IPS-15b (cell line): ENCODE results near the gene ZFAND3.

Experiments
- H3K27me3 ChIP-seq: one replicate; pipeline ENCODE4 v1.6.1; 2013; ENCODE audit warnings: low read length; ENCODE audit not compliant: control insufficient read depth, insufficient read depth
- H3K36me3 ChIP-seq: one replicate; pipeline ENCODE4 v1.6.1; 2013; ENCODE audit warnings: low read length; ENCODE audit not compliant: control insufficient read depth, insufficient read depth
- H3K4me1 ChIP-seq: one replicate; pipeline ENCODE4 v1.6.1; 2013; ENCODE audit warnings: mild to moderate bottlenecking, low read length; ENCODE audit not compliant: control insufficient read depth, insufficient read depth
- H3K4me3 ChIP-seq: one replicate; pipeline ENCODE4 v1.5.1; 2013; ENCODE audit warnings: low read depth, low read length
- H3K9ac ChIP-seq: one replicate; pipeline ENCODE4 v1.6.1; 2013; ENCODE audit warnings: low read depth, mild to moderate bottlenecking, low read length
- H3K9me3 ChIP-seq: one replicate; pipeline ENCODE4 v1.6.1; 2013; ENCODE audit warnings: mild to moderate bottlenecking, low read length; ENCODE audit not compliant: control insufficient read depth, insufficient read depth

Gene ZFAND3

DNA sequence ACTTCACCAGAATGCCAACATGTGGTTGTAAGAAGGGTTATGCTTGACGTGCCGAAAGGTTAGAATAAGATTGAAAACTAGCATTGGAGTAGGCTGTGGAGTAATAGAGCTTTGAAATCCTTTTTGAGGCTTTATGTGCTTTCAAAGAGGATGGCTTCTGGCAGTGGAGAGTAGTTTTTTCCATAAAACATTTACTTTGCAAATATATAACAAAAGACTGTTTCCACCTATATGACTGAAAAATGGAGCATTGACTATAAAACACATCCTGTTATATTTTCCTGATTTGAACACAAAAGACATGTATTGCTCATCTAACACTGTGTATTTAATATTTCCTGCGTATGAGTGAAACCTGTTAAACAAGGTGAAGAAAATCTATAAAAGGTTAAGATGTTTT, 38.8 kb downstream of the ZFAND3 start:
- H3K9ac ChIP-seq, result no peak overlapping the region
- H3K4me1 ChIP-seq, result peaks cover 5% of the 10 kb centered on the region
- H3K9me3 ChIP-seq, result no peaks in the 10 kb centered on the region
- no peaks in the 10 kb centered on the region for H3K27me3 ChIP-seq
- H3K4me3 ChIP-seq, result no peak overlapping the region
- H3K36me3 ChIP-seq, result no peaks in the 10 kb centered on the region

DNA sequence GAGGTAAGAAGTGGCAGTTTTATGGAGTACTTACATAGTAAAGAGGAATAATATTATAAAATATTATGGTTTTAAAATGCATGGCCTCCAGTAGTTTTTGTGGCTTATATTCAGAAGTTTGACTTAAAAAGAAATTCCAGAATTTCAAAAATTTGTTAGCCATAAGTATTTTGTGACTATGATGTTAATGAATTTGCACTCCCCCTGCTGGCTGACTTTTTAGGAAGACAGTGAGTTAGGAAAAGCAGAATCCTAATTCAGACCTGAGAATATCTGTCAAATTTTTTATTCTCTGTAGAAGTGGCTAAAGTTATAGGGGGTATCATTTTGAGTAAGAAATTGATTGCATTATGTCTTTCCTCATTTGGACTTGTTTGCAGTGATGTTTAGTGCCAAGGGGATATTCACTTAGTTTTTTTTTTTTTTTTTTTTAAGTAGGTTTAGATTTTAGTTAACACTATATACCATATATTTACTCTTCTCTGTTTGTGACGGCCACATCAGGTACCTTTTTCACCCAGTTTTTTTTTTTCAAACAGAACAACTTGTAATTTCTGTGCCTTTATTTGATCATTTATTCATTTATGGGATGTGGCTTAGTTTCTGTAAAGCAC, 40.8 kb downstream of the ZFAND3 start:
- Histone ChIP-seq H3K4me1 (peaks cover 5% of the 10 kb centered on the region), H3K27me3 (no peaks in the 10 kb centered on the region), H3K9ac (no peak overlapping the region), H3K9me3 (no peaks in the 10 kb centered on the region), H3K4me3 (no peak overlapping the region), H3K36me3 (no peaks in the 10 kb centered on the region)

DNA sequence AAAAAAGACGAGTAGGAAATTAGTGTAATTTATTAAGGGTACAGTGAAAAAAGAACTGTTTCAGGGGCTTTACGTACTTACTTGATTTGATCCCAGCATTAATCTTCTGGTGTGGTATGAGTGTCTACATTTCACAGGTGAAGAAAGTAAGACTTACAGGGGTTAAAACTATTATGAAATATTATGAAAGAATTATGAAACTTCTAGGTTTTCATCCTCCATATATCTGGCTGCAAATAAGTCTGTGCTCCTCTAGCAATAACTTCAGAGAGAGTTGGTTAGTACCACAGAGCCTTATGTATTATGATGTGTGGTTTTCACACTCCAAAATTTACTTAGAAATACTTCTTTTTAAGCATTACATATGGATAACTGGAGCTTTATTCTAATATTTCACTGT, 41.9 kb downstream of the ZFAND3 start:
- Histone ChIP-seq H3K4me3 (no peak overlapping the region), H3K27me3 (no peaks in the 10 kb centered on the region), H3K36me3 (no peaks in the 10 kb centered on the region), H3K4me1 (peaks cover 5% of the 10 kb centered on the region), H3K9me3 (no peaks in the 10 kb centered on the region), H3K9ac (no peak overlapping the region)

DNA sequence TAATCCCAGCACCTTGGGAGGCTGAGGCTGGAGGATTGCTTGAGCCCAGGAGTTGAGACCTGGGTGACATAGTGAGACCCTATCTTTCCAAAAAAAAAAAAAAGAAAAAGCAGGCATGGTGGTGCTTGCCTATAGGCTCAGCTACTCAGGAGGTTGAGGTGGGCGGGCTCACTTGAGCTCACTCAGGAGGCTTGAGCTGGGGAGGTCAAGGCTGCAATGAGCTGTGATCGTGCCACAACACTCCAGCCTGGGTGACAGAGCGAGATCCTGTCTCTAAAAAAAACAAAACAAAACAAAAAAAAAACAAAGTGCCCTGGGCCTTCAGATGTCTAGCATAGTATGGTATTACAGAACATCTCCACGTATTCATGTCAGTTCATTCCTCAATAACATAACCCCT, 42.9 kb downstream of the ZFAND3 start:
- Histone ChIP-seq H3K27me3 (no peaks in the 10 kb centered on the region), H3K4me3 (no peak overlapping the region), H3K9ac (no peak overlapping the region), H3K36me3 (no peaks in the 10 kb centered on the region), H3K9me3 (no peaks in the 10 kb centered on the region), H3K4me1 (peaks cover 9% of the 10 kb centered on the region)

DNA sequence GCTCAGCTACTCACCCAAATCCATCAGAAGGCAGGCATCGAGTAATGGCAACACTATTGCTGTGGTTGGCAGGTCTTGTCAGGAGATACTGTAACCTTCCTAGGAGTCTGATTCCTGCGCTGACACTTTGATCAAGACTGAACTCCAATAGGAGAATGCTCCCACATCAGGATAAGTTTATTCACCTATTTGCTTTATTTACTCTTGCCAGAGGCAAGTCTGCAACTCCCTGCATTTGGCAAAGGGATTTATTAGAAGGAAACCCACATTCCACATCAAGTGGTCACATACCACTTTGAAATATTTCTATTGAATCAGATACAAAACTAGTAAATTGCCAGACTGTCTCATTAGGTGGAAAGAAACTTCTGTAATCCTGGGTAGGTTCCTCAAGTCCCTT, 43.5 kb downstream of the ZFAND3 start:
- Histone ChIP-seq H3K4me3 (no peak overlapping the region), H3K4me1 (peaks cover 15% of the 10 kb centered on the region), H3K9me3 (no peaks in the 10 kb centered on the region), H3K27me3 (no peaks in the 10 kb centered on the region), H3K9ac (no peak overlapping the region), H3K36me3 (no peaks in the 10 kb centered on the region)

DNA sequence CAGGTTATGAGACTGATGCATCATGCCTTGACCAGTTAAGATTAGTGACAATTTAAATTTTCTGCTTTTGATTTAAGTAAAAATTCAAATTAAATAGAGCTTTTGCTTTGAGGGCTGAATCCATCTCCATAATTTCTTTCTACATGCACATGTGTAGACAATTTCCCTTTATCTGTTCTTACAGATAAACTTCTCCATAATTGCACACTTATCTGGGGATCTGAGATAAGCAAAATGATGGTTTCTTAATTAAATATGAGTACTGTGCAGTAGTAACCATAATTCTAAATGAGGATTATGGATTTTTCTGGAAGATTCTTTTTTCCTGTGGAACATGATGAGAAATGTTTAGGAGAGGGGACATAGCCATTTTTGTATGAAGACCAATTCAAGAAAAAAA, 44.7 kb downstream of the ZFAND3 start:
- peaks cover 19% of the 10 kb centered on the region for H3K4me1 ChIP-seq
- H3K27me3 ChIP-seq, result no peaks in the 10 kb centered on the region
- no peak overlapping the region for H3K4me3 ChIP-seq
- H3K9ac ChIP-seq, result no peak overlapping the region
- no peaks in the 10 kb centered on the region for H3K9me3 ChIP-seq
- H3K36me3 ChIP-seq, result no peaks in the 10 kb centered on the region

DNA sequence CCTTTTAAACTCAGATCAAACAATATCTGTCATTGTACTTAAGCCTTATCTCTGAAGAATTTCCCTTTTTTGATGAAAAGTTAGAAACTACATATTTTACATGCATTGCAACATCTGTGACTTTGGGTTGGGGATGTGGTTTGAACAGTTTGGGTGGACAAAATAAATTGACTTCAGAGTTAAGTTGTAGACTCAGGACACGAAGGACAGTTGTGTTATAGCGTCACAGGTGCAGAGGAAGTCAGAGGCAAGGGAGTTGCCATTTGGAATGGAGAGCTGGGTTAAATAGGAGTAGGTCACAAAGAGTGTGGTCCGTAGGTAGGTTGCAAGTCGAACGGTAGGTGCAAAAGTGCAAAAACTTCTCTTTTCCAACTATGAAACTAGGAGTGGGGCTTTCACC, 46.0 kb downstream of the ZFAND3 start:
- H3K9me3 ChIP-seq, result no peaks in the 10 kb centered on the region
- H3K4me3 ChIP-seq, result no peak overlapping the region
- no peaks in the 10 kb centered on the region for H3K36me3 ChIP-seq
- peaks cover 16% of the 10 kb centered on the region for H3K4me1 ChIP-seq
- H3K27me3 ChIP-seq, result no peaks in the 10 kb centered on the region
- H3K9ac ChIP-seq, result no peak overlapping the region

DNA sequence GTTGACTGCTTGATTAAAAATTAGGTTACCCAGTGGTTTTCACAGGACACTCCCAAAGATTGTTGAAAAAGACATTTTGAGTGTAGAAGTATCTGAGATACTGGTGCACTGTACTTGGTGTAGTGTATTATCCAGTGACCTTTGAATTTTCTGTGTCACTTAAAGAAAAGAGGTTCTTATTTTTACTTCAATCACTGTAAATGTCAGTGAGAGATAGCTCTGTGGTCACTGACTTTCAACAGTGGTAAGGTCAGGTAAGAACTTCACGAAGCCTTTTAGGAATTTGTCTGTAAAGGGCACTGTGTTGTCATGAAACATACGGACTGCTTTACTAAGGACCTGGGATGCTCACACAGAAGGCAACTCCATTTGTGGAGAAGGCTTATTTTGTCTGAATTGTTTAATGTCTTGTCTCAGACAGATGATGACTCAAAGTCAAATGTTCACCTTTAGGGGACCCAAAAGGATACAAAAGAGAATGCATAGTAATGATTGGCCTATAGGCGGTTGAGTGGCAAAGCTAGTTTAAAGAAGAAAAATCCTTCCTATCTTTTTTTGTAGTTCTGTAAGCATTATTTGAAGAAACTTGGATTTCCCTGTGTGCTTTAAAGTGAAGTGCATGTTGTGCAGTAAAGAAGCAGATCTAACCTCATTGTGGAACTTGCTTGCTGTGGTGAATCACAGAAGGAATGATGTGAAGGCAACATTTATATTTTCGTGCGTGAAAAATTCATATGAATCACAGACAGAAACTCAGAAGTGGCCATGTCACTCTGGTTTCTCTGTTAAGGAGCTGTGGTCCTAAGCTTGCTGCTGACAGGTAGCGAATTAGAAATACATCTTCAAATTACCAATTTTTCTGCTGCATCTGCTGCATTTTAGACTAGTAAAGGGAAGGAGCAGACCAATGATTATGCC, 47.3 kb downstream of the ZFAND3 start:
- Histone ChIP-seq H3K27me3 (no peaks in the 10 kb centered on the region), H3K9me3 (no peaks in the 10 kb centered on the region), H3K4me1 (peaks cover 22% of the 10 kb centered on the region), H3K36me3 (no peaks in the 10 kb centered on the region), H3K4me3 (no peak overlapping the region), H3K9ac (no peak overlapping the region)

DNA sequence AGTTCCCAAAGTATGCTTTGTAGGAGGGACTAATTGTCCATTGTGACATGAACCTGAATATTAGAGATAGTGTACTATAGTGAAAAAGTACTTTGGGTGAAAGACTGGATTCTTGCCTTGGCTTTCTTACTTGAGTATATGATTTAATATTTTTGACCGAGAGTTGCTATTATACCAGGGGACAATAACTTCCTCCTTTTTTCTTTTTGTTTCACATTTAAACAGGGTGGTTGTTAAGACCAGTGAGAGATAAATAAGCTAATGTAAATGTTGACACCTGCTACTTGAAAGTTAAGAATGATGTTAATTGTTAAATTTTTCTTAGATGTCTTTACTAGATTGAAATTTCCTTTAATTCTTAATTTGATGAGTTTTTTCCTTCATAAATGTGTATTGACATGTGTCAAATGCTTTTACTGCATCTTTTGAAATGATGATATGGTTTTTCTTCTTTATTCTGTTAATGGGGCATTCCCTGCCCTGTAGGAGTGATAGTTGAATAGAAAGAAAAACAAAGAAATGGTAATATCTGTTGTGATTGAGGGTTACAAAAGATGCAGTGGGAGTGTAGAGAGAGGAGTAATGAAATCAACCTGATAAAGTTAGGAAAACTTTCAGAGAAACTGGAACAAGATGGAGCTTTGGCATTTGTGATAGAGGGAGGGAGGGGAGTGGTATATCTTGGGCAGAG, 48.4 kb downstream of the ZFAND3 start:
- no peak overlapping the region for H3K4me3 ChIP-seq
- no peaks in the 10 kb centered on the region for H3K27me3 ChIP-seq
- H3K4me1 ChIP-seq, result peaks cover 26% of the 10 kb centered on the region
- H3K36me3 ChIP-seq, result no peaks in the 10 kb centered on the region
- H3K9me3 ChIP-seq, result no peaks in the 10 kb centered on the region
- no peak overlapping the region for H3K9ac ChIP-seq

DNA sequence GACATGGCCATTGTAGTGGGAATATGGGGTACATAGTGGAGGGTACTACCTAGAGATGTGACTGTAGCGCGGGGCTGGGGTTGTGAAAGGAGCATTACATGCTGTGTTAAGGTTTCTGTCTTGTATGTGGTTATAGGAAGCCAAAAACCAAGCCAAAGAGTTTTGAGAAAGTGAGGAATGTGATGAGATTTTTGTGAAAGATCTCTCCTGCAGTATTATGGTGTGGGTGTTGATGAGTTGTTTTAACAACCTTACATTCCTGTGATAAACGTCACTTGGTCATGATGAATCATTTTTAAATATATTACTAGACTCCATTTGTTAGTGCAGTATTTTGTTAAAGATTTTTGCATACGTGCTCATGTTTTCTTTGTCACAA, 48.9 kb downstream of the ZFAND3 start:
- Histone ChIP-seq H3K4me1 (peaks cover 26% of the 10 kb centered on the region), H3K9me3 (no peaks in the 10 kb centered on the region), H3K9ac (no peak overlapping the region), H3K4me3 (no peak overlapping the region), H3K27me3 (no peaks in the 10 kb centered on the region), H3K36me3 (no peaks in the 10 kb centered on the region)

DNA sequence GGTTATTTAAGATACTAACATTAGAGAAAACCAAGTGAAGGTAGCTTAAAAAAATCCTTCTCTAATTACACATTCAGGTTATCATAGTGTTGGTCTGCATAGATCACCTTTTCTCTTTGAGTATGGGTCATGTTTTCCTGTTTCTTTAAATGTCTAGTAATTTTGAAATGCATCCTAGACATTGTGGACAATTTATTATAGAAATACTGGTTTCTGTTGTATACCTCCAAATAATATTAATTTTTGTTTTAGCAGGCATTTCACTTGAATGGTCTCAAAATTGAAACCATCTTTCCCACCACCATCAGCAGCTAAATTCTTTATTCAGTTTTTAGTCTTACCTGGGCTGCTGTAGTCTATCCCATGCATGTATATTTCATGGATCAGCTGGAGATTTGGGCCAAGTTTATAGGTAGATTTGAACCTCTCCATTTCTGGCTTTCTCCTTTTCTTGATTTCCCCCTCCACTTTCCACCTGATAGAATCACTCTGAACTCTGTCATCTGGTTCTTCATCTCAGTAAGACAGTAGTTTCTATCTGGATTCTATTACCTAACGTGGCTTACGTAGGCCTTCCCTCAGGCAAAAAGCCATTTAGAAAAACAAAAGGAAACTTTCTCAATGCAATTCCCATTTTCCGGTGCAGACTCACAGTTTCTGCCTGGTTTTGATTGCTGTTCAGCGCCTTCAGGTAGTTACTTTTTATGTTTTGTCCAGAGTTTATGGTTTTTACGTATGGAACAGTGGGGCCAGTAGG, 52.3 kb downstream of the ZFAND3 start:
- Histone ChIP-seq H3K36me3 (no peaks in the 10 kb centered on the region), H3K9ac (no peak overlapping the region), H3K4me3 (no peak overlapping the region), H3K4me1 (peaks cover 26% of the 10 kb centered on the region), H3K27me3 (no peaks in the 10 kb centered on the region), H3K9me3 (no peaks in the 10 kb centered on the region)
